Progenitor cell of endocrine pancreas (in vitro differentiated cells): Measurements from ENCODE around the gene CD248. TPM values are rescaled to one million over a fixed set of nuclear protein-coding genes. Genes with fewer than 3 reads are reported as not detected.

Source experiments
- DNase-seq: peaks from one replicate; pipeline ENCODE4 v3.0.0; 2021; ENCODE audit warnings: low spot score; ENCODE audit not compliant: unreplicated experiment
- H3K27ac Mint-ChIP-seq: 2 replicates; pipeline ENCODE4 v1.8.0; 2021; ENCODE audit warnings: mild to moderate bottlenecking, moderate library complexity, mixed read lengths
- H3K27me3 Mint-ChIP-seq: 2 replicates; pipeline ENCODE4 v1.8.0; 2021; ENCODE audit warnings: mixed read lengths
- H3K36me3 Mint-ChIP-seq: 2 replicates; pipeline ENCODE4 v1.8.0; 2022; ENCODE audit warnings: mixed read lengths; ENCODE audit not compliant: insufficient read depth
- H3K4me1 Mint-ChIP-seq: 2 replicates; pipeline ENCODE4 v1.8.0; 2021; ENCODE audit warnings: low read depth, mixed read lengths
- H3K4me3 Mint-ChIP-seq: 2 replicates; pipeline ENCODE4 v1.8.0; 2021; ENCODE audit warnings: low read depth, mild to moderate bottlenecking, moderate library complexity, mixed read lengths
- H3K9me3 Mint-ChIP-seq: 2 replicates; pipeline ENCODE4 v1.8.0; 2021; ENCODE audit warnings: low read depth, mixed read lengths
- CTCF ChIP-seq: fragments of 200-600 bp; sonication (generic); IDR thresholded peaks from one replicate; pipeline ENCODE4 v1.5.0; 2021; ENCODE audit warnings: antibody characterized with exemption, mild to moderate bottlenecking; ENCODE audit not compliant: unreplicated experiment
- total RNA-seq: library from RNA; stranded (reverse); gene quantifications from 2 replicates; pipeline ENCODE4 v1.2.1, GENCODE V29; 2021

The CD248 gene
- total RNA-seq, 1 donor from 2014 or later, result 0.22 TPM

- Mint-ChIP-seq H3K4me3 (no peak overlapping the region), H3K4me1 (peaks cover 3% of the 10 kb centered on the region), H3K9me3 (no peaks in the 10 kb centered on the region), H3K36me3 (no peaks in the 10 kb centered on the region), H3K27me3 (peaks cover 49% of the 10 kb centered on the region), H3K27ac (no peak overlapping the region)
- TF ChIP-seq CTCF, result no peak
- DNase-seq, result no peak
Observed at GRCh38 chr11:66314561-66315497, 2.0 kb downstream of the CD248 start.

DNA sequence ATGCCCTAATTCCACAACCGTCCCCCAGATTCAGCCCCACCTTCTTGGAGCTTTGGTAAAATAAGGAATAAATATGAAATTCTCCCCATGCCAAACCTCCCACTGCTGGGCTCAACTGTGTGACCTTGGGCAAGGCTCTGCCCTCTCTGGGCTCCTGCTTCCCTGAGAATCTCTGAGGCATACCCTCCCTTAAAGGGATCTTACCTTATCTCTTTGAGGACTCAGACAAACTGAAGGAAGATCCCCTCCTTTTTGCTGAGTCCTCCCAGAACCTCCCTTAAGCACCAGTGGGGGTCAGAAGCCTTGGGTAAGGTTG, 2.7 kb downstream of the CD248 start:
- peaks cover 54% of the 10 kb centered on the region for H3K27me3 Mint-ChIP-seq
- no peaks in the 10 kb centered on the region for H3K9me3 Mint-ChIP-seq
- DNase-seq, result no peak
- H3K4me3 Mint-ChIP-seq, result no peak overlapping the region
- no peak for TF ChIP-seq CTCF
- H3K4me1 Mint-ChIP-seq, result peaks cover 3% of the 10 kb centered on the region
- H3K27ac Mint-ChIP-seq, result no peak overlapping the region
- H3K36me3 Mint-ChIP-seq, result no peaks in the 10 kb centered on the region

DNA sequence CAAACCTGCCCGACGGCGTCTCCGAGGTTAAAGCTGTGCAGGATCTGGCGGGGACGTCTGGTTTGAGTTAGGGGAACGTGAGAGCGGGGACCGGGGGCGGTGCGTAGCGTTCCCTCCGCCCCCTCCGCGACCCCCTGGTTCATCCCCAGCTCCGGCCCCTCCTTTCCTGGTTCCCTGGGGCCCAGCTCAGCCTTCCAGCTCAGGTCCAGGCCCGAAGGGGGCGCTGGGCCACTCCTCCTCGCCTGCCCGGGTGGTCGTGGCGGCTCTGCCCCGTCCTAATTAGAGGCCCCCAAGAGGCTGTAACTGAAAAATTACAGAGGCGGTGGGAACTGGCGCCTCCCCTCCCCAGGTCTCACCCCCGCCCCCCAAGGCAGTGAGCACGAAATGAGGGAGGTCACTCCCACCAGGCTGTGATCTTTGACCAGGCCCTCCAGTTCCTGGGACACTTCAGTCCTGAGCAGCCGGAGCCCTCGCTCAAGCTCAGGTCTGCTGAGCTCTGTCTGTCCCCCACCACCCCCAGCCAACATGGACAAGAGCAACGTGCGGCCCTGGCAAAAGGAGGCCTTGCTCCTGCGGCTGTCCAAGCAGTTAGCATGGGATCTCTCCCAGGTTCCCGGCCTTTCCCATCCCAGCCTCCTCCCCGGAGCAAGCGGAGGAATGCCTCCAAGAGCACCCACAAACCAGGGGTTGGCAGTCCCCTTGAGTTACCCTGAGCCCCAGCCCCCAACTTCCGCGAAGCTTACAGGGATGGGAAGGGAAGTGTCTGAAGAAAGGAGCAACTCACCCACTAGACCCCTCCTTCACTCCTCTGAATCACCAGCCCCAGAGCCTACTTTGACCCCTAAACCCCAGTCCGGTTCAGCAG, 3.3 kb downstream of the CD248 start:
- H3K4me3 Mint-ChIP-seq, result peak overlapping the region; percentile 64
- DNase-seq, result no peak
- peaks cover 50% of the 10 kb centered on the region for H3K27me3 Mint-ChIP-seq
- H3K27ac Mint-ChIP-seq, result peak overlapping the region; percentile 77
- H3K36me3 Mint-ChIP-seq, result no peaks in the 10 kb centered on the region
- no peaks in the 10 kb centered on the region for H3K9me3 Mint-ChIP-seq
- peaks cover 3% of the 10 kb centered on the region for H3K4me1 Mint-ChIP-seq
- TF ChIP-seq CTCF, result peak; percentile 25

DNA sequence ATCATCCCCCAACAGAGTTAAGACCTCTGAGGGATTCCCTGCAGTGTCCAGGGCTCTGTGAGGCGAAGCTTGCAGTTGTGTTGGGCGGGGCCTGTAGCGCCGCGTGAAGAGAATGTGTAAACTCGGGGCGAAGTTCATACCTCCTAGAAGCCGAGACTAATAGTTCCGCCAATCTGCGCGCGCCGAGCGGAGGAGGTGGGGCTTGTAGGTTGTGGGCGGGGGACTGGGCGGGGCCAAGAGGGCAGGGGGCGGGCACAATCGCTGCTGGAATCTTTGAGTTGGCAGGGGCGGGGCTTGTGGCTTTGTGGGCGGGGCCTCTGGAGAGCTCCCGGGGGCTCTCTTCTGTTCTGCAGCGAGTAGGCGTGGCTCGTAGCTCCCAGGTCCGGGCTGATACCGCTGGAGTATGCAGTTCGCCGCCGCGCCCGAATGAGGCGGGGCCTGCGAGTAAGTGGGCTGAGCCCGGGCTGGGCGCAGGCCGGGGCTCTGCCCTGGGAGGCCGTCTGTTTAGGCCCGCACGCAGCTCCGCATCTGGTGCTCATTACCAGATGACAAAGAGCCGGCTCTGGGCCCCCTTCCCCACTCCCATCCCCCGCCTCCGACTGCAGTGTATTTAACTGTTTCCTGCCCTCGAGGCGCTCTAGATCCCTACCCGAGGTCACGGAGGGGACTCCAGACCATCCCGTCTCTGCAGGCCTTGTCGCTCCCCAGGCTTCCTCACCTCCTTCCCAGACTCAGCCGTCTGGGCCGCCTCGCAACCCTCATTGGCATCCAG, 4.1 kb downstream of the CD248 start:
- DNase-seq, result peak; percentile 96
- H3K9me3 Mint-ChIP-seq, result no peaks in the 10 kb centered on the region
- H3K4me3 Mint-ChIP-seq, result peak overlapping the region; percentile 88
- no peak for TF ChIP-seq CTCF
- H3K27ac Mint-ChIP-seq, result peak overlapping the region; percentile 98
- peaks cover 3% of the 10 kb centered on the region for H3K4me1 Mint-ChIP-seq
- H3K27me3 Mint-ChIP-seq, result peaks cover 47% of the 10 kb centered on the region
- H3K36me3 Mint-ChIP-seq, result no peaks in the 10 kb centered on the region
